ENCODE results near the gene UFSP1.

Gene UFSP1

GRCh38 chr7:100900978-100901377, 11.5 kb upstream of the UFSP1 start:
- TF ChIP-seq CTCF (IDR thresholded peaks at IDR 0.05; ENCODE audit: low read length) (no peak), EZH2 (IDR thresholded peaks at IDR 0.05; ENCODE audit: borderline replicate concordance, low read length) (no peak)
- Histone ChIP-seq H3K4me2 (ENCODE audit: low read length) (no peak overlapping the region), H3K79me2 (ENCODE audit: insufficient read depth, low read length) (no peaks in the 10 kb centered on the region), H3K4me1 (ENCODE audit: insufficient read depth, low read length, severe bottlenecking) (peaks cover 6% of the 10 kb centered on the region), H3K9me2 (ENCODE audit: low read depth, low read length) (no peaks in the 10 kb centered on the region), H3K9me3 (ENCODE audit: low read length) (no peaks in the 10 kb centered on the region), H3F3A (ENCODE audit: insufficient read depth, low read length) (no peaks in the 10 kb centered on the region), H3K27ac (ENCODE audit: low read depth, low read length, poor library complexity, severe bottlenecking) (no peak overlapping the region), H3K9ac (ENCODE audit: low read length) (no peak overlapping the region), H3K4me3 (ENCODE audit: low read depth, low read length, poor library complexity, severe bottlenecking) (no peak overlapping the region), H2AFZ (ENCODE audit: low read length) (no peak overlapping the region), H3K36me3 (ENCODE audit: insufficient read depth, low read length) (no peaks in the 10 kb centered on the region), H3K27me3 (ENCODE audit: insufficient read depth, low read length) (peaks cover 5% of the 10 kb centered on the region), H4K20me1 (ENCODE audit: insufficient read depth, low read length) (no peaks in the 10 kb centered on the region)

DNA sequence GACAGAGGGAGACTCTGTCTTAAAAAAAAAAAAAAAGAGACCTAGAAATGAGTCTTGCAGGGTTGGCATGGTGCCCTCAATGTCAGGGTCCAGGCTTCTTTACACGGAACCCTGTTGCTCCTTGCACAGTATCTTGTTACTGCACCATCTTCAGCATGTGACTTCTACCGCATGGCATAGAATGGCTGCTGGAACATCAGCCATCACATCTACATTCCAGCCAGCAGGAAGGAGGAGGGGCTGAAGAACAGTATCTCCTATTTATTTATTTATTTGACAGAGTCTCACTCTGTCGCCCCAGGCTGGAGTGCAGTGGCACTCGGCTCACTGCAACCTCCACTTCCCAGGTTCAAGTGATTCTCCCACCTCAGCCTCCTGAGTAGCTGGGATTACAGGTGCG, 9.9 kb upstream of the UFSP1 start:
- H3K27me3 ChIP-seq (ENCODE audit: insufficient read depth, low read length) = peaks cover 5% of the 10 kb centered on the region
- H3K9me3 ChIP-seq (ENCODE audit: low read length) = no peaks in the 10 kb centered on the region
- H3F3A ChIP-seq (ENCODE audit: insufficient read depth, low read length) = no peaks in the 10 kb centered on the region
- no peak overlapping the region for H3K27ac ChIP-seq (ENCODE audit: low read depth, low read length, poor library complexity, severe bottlenecking)
- no peak overlapping the region for H2AFZ ChIP-seq (ENCODE audit: low read length)
- no peak for TF ChIP-seq CTCF (IDR thresholded peaks at IDR 0.05; ENCODE audit: low read length)
- TF ChIP-seq EZH2 (IDR thresholded peaks at IDR 0.05; ENCODE audit: borderline replicate concordance, low read length) = no peak
- H3K4me3 ChIP-seq (ENCODE audit: low read depth, low read length, poor library complexity, severe bottlenecking) = no peak overlapping the region
- H3K9me2 ChIP-seq (ENCODE audit: low read depth, low read length) = no peaks in the 10 kb centered on the region
- H3K36me3 ChIP-seq (ENCODE audit: insufficient read depth, low read length) = no peaks in the 10 kb centered on the region
- peaks cover 14% of the 10 kb centered on the region for H3K4me1 ChIP-seq (ENCODE audit: insufficient read depth, low read length, severe bottlenecking)
- no peak overlapping the region for H3K9ac ChIP-seq (ENCODE audit: low read length)
- H4K20me1 ChIP-seq (ENCODE audit: insufficient read depth, low read length) = no peaks in the 10 kb centered on the region
- no peak overlapping the region for H3K4me2 ChIP-seq (ENCODE audit: low read length)
- H3K79me2 ChIP-seq (ENCODE audit: insufficient read depth, low read length) = no peaks in the 10 kb centered on the region

DNA sequence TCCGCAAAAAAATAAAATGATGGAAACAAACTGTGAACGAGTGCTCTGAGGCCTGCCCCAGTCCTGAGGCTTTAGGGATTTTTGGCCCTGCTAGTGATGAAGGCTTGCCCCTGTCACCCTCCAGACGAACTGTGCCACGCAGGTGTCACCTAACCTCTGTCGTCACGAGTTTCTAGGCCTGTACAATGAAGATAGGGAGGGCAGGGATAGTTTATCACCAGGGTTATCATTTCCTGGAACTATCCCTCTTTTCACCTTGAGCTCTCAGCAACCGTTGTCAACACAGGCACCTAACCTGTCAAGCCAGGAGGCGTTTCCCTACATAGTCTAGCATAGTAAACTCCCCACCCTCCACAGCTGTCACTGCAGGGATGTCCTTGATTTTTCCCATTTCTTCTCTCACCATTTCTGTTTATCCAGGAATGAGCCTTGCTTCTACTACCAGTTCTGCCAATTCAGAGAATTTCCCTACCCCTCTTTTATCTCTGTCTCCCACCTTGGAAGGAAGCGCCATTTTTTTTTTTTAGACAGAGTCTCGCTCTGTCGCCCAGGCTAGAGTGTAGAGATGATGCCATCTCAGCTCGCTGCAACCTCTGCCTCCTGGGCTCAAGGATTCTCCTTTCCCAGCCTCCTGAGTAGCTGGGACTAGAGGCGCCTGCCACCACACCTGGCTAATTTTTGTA, 8.4 kb upstream of the UFSP1 start:
- no peaks in the 10 kb centered on the region for H3F3A ChIP-seq (ENCODE audit: insufficient read depth, low read length)
- H4K20me1 ChIP-seq (ENCODE audit: insufficient read depth, low read length) = no peaks in the 10 kb centered on the region
- H3K36me3 ChIP-seq (ENCODE audit: insufficient read depth, low read length) = no peaks in the 10 kb centered on the region
- H3K9me3 ChIP-seq (ENCODE audit: low read length) = no peaks in the 10 kb centered on the region
- H3K4me3 ChIP-seq (ENCODE audit: low read depth, low read length, poor library complexity, severe bottlenecking) = no peak overlapping the region
- H3K4me1 ChIP-seq (ENCODE audit: insufficient read depth, low read length, severe bottlenecking) = peaks cover 14% of the 10 kb centered on the region
- H3K79me2 ChIP-seq (ENCODE audit: insufficient read depth, low read length) = no peaks in the 10 kb centered on the region
- no peak overlapping the region for H2AFZ ChIP-seq (ENCODE audit: low read length)
- H3K4me2 ChIP-seq (ENCODE audit: low read length) = no peak overlapping the region
- TF ChIP-seq CTCF (IDR thresholded peaks at IDR 0.05; ENCODE audit: low read length) (no peak), EZH2 (IDR thresholded peaks at IDR 0.05; ENCODE audit: borderline replicate concordance, low read length) (no peak)
- H3K9ac ChIP-seq (ENCODE audit: low read length) = no peak overlapping the region
- no peaks in the 10 kb centered on the region for H3K9me2 ChIP-seq (ENCODE audit: low read depth, low read length)
- H3K27ac ChIP-seq (ENCODE audit: low read depth, low read length, poor library complexity, severe bottlenecking) = no peak overlapping the region
- H3K27me3 ChIP-seq (ENCODE audit: insufficient read depth, low read length) = peaks cover 5% of the 10 kb centered on the region

Data from OCI-LY1 (cell line).